Uterus (tissue), 2 donors: ENCODE measurements around the gene ZNF283.

ENCODE experiments used
- POLR2A ChIP-seq, 2 donors: fragments of 450-650 bp; IDR thresholded peaks; one replicate each; pipeline ENCODE4 v1.6.1; 2016; ENCODE audit warnings: antibody characterized with exemption in 2 of 2, mild to moderate bottlenecking in 1 of 2, moderate library complexity in 1 of 2
- TF ChIP-seq, protein P1 (sequence below), 4 experiments: fragments of 200-600 bp in 2 of 4; fragments of 450-650 bp in 2 of 4; sonication (generic) in 2 of 4; IDR thresholded peaks; one replicate each; pipeline ENCODE4 v1.5.1; 2016 to 2019; ENCODE audit warnings: antibody characterized with exemption in 4 of 4, mild to moderate bottlenecking in 2 of 4, moderate library complexity in 1 of 4

DNA sequence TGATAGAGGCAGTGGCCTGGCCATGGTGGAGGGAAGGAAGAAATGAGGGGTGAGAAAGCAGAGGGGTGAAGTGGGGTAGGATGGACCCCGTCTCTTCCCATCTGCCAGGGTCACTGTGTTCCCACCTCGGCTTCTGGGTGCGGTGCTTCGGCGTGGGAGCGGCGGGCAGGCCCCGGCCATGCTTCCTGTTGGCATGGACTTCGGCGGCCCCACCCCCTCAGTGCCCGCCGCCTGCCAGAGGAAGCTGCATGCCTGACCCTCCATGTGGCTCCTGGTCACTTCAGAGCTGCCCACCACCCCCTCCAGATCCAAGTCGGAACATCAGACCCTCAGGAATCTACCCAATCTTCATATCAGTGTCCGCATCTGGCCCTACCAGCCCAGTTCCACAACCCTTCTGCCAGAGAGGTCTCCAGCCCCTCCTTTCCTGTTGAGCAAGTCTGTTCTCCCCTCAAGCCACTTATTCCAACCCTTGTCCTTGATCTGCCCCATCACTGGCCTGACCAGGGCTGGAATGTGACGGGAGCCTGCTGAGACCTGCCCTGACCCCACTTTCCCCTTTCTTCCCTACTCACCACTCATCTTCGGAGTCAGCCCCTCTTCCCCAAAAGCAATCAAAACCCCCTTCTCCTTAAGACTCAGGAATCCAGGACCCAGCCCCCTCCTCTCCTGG lies 47.8 kb upstream of the ZNF283 start:
- TF ChIP-seq, protein P1, sequence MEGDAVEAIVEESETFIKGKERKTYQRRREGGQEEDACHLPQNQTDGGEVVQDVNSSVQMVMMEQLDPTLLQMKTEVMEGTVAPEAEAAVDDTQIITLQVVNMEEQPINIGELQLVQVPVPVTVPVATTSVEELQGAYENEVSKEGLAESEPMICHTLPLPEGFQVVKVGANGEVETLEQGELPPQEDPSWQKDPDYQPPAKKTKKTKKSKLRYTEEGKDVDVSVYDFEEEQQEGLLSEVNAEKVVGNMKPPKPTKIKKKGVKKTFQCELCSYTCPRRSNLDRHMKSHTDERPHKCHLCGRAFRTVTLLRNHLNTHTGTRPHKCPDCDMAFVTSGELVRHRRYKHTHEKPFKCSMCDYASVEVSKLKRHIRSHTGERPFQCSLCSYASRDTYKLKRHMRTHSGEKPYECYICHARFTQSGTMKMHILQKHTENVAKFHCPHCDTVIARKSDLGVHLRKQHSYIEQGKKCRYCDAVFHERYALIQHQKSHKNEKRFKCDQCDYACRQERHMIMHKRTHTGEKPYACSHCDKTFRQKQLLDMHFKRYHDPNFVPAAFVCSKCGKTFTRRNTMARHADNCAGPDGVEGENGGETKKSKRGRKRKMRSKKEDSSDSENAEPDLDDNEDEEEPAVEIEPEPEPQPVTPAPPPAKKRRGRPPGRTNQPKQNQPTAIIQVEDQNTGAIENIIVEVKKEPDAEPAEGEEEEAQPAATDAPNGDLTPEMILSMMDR (IDR thresholded peaks at IDR 0.05): no peak
- no peak for TF ChIP-seq POLR2A (IDR thresholded peaks at IDR 0.05)
